ENCODE results near the gene TSHZ1.

Gene TSHZ1

GRCh38 chr18:75200605-75201280 is 9.9 kb upstream of the TSHZ1 start:
- no peak for DNase-seq (ENCODE audit: extremely low read depth, low read depth)

GRCh38 chr18:75201282-75202270 is 9.0 kb upstream of the TSHZ1 start:
- no peak for TF ChIP-seq CTCF (IDR thresholded peaks at IDR 0.05; ENCODE audit: low read depth, low read length)
- no peak for DNase-seq (ENCODE audit: extremely low read depth, low read depth)

More at GRCh38 chr18:75200605-75201280, 9.9 kb upstream of the TSHZ1 start:
- TF ChIP-seq CTCF (IDR thresholded peaks at IDR 0.05; ENCODE audit: low read depth, low read length): no peak

DNA sequence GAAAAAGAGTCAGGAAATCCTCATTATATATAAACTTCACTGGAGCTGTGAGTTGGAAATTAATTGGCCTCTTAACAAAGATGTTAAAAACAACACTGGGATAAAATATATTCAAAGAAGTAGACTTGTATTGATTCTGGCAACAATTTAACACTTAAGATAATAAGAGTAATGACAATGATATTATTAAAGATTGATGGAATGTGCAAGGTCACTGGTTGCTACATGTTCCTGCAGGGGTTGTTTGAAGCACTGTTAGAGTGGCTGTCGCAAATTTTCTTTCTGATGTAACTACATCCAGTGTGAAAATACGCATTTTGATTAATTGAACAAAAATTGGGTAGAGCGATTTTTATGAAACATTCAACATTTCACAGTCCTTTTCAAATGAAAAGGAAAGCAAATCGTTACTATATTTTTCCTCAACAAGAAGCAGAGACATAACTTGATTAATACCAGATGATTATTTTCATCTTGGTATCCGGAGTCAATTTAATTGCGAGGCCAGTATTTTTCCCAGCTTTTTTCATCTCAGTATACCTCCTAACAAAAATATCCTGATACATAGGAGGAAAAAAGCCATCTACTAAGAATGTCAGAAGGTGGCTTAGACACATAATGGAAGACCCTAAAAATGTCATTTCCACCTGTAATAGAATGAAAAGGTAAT is 7.8 kb upstream of the TSHZ1 start:
- DNase-seq (ENCODE audit: extremely low read depth, low read depth): no peak
- no peak for TF ChIP-seq CTCF (IDR thresholded peaks at IDR 0.05; ENCODE audit: low read depth, low read length)

DNA sequence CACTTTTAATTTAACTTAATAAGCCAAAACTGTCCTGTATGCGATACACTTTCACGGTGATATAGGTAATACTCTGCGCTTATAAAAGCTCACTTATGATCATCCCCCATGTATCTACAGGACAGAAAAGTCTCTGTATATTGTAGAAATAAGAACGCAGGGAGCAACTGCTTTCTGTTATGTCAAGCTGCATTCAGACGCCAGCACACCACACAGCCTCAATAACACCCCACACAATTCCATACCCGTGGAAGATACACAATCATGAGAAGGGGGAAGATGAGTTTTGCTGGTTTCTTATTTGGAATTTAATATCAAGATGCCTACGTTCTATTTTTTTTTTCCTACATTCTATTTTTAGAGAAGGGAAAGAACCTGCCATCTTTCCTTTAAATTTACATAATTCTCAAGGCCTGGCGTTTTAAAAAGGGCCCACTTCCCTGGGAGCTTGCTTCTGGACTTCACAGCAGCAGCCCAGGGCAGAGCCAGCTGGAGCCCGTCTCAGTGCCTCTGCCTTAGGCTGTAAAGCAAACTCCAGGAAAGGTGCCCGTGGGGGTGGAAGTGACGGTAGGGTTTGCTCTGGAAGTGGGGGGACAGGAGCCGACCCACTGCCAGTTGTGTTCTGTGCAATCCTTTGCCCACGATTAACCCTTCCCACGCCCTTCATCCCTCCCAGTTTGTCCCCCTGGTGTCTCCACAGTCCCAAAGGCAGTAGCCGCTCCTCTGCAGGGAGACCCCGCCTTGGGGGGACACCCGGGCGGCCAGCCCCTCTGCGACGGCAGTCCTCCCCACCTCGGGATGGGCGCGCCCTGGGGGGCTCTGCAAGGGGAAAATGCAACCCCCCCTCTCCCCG is 7.0 kb upstream of the TSHZ1 start:
- no peak for DNase-seq (ENCODE audit: extremely low read depth, low read depth)
- TF ChIP-seq CTCF (IDR thresholded peaks at IDR 0.05; ENCODE audit: low read depth, low read length): no peak

- no peak for DNase-seq (ENCODE audit: extremely low read depth, low read depth)
- TF ChIP-seq CTCF (IDR thresholded peaks at IDR 0.05; ENCODE audit: low read depth, low read length): no peak
Observed at GRCh38 chr18:75204269-75204731, 6.3 kb upstream of the TSHZ1 start.

GRCh38 chr18:75204732-75205513 is 5.7 kb upstream of the TSHZ1 start:
- no peak for TF ChIP-seq CTCF (IDR thresholded peaks at IDR 0.05; ENCODE audit: low read depth, low read length)

More at GRCh38 chr18:75204732-75205513, 5.7 kb upstream of the TSHZ1 start:
- no peak for DNase-seq (ENCODE audit: extremely low read depth, low read depth)
